ENCODE measurements around the gene MTARC1. TPM values are rescaled to one million over a fixed set of nuclear protein-coding genes. Genes with fewer than 3 reads are reported as not detected.

Gene MTARC1
- total and polyA plus RNA-seq, 7 donors: 1.7 to 6.4 (median 3.4) TPM

- no peak for DNase-seq
- no peak for ATAC-seq
- intact Hi-C loops (cut with DNase I): no loop called here
- Histone ChIP-seq H3K36me3 (ENCODE audit: insufficient read depth in 1 of 2, low read depth in 1 of 2) (no peaks in the 10 kb centered on the region), H3K9me3 (no peaks in the 10 kb centered on the region), H3K27me3 (ENCODE audit: insufficient read depth in 3 of 3, low read length in 2 of 3) (no peaks in the 10 kb centered on the region), H3K27ac (no peak overlapping the region), H3K4me3 (no peak overlapping the region), H3K4me1 (no peaks in the 10 kb centered on the region)
- WGBS, 3 donors: 85 to 87% (median 86%) methylated on average over 9 of the region's 9 CpGs
- TF ChIP-seq CTCF (IDR thresholded peaks at IDR 0.05): no peak
Observed at GRCh38 chr1:220824031-220824989, 37.6 kb downstream of the MTARC1 start.

DNA sequence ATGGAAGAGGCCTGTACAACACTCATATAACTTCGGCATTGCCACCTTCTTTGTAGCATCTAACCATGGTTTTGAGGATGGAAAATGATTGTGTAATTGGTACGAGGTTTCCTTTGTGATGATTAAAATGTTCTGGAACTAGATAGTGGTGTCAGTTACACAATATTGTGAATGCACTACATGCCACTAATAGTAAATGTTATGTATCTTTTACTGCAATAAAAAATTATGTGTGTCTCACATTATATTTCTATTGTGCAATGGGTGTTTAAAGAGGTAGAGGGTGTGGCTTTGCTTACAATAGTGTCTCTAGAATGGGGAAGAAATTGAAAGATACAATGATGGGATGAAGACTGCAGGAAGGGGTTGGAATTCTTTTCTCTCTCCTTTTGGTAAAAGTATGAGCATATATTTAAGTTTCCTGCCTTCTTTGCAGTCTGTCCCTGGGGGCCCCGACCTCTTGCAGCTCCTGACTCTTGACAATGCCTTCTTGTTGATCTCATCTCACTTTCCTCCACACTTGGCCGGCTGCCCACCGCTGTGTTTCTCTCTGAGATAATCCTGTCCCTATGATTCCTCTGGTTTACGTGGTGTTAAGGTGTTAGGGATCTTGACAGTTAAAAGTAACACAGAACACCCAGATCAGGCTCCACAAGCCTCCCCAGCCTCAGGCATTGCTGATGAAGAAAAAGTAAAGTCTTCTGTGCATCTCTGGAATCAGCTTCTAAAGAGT is 39.3 kb downstream of the MTARC1 start:
- no peaks in the 10 kb centered on the region for H3K4me1 ChIP-seq
- no peaks in the 10 kb centered on the region for H3K27me3 ChIP-seq (ENCODE audit: insufficient read depth in 3 of 3, low read length in 2 of 3)
- H3K9me3 ChIP-seq: no peaks in the 10 kb centered on the region
- H3K4me3 ChIP-seq: no peak overlapping the region
- no peak overlapping the region for H3K27ac ChIP-seq
- intact Hi-C loops (cut with DNase I): no loop called here
- no peaks in the 10 kb centered on the region for H3K36me3 ChIP-seq (ENCODE audit: insufficient read depth in 1 of 2, low read depth in 1 of 2)
- ATAC-seq: no peak
- no peak for DNase-seq
- 53 to 65% (median 64%) methylated on average over 6 of the region's 6 CpGs for WGBS, 3 donors
- no peak for TF ChIP-seq CTCF (IDR thresholded peaks at IDR 0.05)

DNA sequence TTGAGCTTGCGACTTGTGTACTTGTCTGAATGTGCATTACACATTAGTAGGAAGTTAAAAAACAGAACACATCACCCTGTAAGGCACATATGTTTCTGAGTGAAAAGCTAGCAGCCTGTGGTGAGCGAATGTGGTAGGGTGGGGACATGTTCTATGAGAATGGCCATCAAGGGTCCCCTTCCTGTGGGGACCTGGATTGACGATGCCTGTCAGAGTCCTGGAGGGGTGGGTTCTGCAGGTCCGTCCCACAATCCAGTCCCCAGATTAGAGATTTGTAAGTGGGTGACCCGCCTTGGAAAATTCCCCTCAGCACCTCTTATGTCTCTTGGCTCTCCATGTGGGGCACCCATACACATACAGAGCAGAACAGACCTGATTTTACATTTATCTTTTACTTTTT is 40.0 kb downstream of the MTARC1 start:
- 92 to 95% (median 93%) methylated on average over 5 of the region's 5 CpGs for WGBS, 3 donors
- no peaks in the 10 kb centered on the region for H3K4me1 ChIP-seq
- H3K27me3 ChIP-seq (ENCODE audit: insufficient read depth in 3 of 3, low read length in 2 of 3): no peaks in the 10 kb centered on the region
- no peak for TF ChIP-seq CTCF (IDR thresholded peaks at IDR 0.05)
- no peak for DNase-seq
- no peak for ATAC-seq
- H3K36me3 ChIP-seq (ENCODE audit: insufficient read depth in 1 of 2, low read depth in 1 of 2): no peaks in the 10 kb centered on the region
- no peak overlapping the region for H3K27ac ChIP-seq
- no peak overlapping the region for H3K4me3 ChIP-seq
- intact Hi-C loops (cut with DNase I): no loop called here
- H3K9me3 ChIP-seq: no peaks in the 10 kb centered on the region

DNA sequence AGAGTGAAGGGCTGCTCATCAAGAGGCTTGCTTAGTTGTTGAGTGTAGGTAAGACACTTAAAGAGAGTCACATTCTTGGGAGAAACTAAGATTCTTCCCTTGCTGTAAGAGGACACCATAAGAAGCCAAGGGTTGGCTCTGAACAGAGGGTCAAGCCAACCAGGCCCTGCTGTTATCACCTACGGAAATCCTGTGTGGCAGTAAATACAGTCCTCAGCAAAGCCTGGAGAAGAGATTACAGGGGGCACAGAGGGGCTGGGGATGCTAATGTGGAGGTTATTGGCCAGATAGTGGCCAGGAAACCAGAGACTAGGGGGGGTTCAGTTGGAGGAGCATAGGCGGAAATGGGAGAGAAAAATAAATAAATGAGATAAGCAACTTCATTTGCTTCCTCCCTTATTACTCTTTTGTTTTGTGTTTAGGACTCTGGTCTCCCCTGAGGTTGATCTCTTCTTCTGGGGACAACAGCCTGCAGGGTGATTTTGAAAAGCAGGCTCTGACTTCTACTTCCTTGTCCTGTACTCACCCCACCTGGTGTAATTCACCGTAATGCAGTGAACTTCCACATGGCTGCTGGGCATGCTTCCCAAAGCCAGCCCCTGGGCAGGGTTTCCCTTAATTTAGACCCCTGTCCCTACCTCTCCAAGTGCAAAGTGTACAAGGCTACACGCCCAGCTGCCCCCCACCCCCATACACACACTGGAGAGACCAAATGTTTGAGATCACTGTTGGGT is 40.9 kb downstream of the MTARC1 start:
- no peaks in the 10 kb centered on the region for H3K9me3 ChIP-seq
- no peak for DNase-seq
- H3K4me3 ChIP-seq: no peak overlapping the region

More for the DNA sequence above, 40.9 kb downstream of the MTARC1 start:
- no peak for TF ChIP-seq CTCF (IDR thresholded peaks at IDR 0.05)
- H3K36me3 ChIP-seq (ENCODE audit: insufficient read depth in 1 of 2, low read depth in 1 of 2): no peaks in the 10 kb centered on the region
- H3K27me3 ChIP-seq (ENCODE audit: insufficient read depth in 3 of 3, low read length in 2 of 3): no peaks in the 10 kb centered on the region
- no peak for ATAC-seq
- WGBS, 3 donors: 65 to 68% (median 67%) methylated on average over 4 of the region's 4 CpGs
- intact Hi-C loops (cut with DNase I): no loop called here
- H3K27ac ChIP-seq: no peak overlapping the region
- no peaks in the 10 kb centered on the region for H3K4me1 ChIP-seq
